Stimulated activated CD4-positive, alpha-beta T cell treated with anti-CD3 and anti-CD28 coated beads, Interleukin-12 subunit alpha, Interleukin-12 subunit beta, amount 100 ng/mL, for 4 hours (primary cell): ENCODE results near the gene ZBTB7C.

Experiments used
- DNase-seq: peaks from one replicate; pipeline ENCODE4 v3.0.0-alpha.2; 2020

Gene ZBTB7C

DNA sequence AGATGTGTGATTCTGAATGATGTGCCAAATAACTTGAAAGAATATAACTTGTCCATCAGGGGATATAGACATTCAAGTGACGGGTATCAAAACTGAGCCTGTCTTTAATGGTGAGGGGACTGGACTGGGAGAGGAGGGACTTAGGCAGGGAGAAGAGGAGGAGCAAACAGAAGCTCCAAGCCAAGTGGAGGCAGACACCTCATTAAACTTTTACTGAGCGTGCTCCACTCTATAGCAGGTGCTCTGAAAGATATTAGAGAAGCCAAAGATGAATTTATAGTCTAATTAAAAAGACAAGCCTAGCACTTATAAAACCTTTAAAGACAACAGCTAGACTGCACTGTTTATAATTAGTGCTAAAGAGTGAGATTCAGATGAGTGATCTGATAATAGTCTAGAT lies 431.0 kb downstream of the ZBTB7C start:
- no peak for DNase-seq
